Fibroblast of the conjunctiva (primary cell): Measurements from ENCODE around the gene PKD2L2.
"Not testable (repeated sequence)": the region's sequence is repeated elsewhere in the genome, so short reads cannot be mapped to it uniquely, and the experiment has no call there.

Experiments
- DNase-seq: peaks from one replicate; pipeline ENCODE4 v3.0.0-alpha.2; 2010; ENCODE audit warnings: low read depth

PKD2L2 gene

GRCh38 chr5:137888863-137889759 lies at the start of gene PKD2L2:
PKD2L2 (plus strand) TSS chr5:137889457; CDS start chr5:137889492, 35 bp downstream.
- peak; percentile 75 for DNase-seq

- no peak for DNase-seq
These were observed 47.0 kb upstream of the PKD2L2 start for GRCh38 chr5:137842296-137842695.

DNA sequence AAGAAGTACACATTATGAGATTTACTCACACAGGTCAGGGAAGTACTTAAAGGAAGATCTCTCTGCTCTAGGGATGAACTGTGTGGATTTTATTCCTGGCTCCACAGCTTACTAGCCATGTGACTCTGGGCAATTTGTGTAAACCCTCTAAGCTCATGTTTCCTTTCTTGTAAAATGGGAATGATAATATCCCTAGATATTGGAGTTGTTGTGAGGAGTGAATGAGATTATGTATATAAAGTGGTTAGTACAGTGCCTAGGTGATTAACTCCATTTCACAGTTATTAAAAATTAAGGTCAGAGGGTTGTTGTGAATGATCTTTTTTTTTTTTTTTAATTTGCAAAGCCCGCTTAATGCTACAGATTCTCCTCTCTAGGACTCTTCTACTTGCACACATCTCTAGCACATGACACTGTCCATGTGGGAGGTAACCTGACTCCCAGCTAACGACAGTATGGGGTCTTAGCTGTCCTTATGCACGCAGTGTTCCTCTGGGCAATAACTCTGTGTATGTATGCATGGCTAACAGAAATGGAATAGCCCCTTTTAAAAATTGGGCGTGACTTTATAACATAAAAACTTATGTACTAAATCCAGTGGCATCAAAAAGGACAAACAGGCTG lies 45.5 kb upstream of the PKD2L2 start:
- DNase-seq, result no peak

GRCh38 chr5:137845472-137845871 lies 43.8 kb upstream of the PKD2L2 start:
- DNase-seq, result no peak

- no peak for DNase-seq
These were observed 41.6 kb upstream of the PKD2L2 start for GRCh38 chr5:137847687-137848086.

GRCh38 chr5:137853165-137853564 lies 36.1 kb upstream of the PKD2L2 start:
- not testable (repeated sequence) for DNase-seq

GRCh38 chr5:137856201-137856600 lies 33.1 kb upstream of the PKD2L2 start:
- DNase-seq, result no peak

GRCh38 chr5:137856916-137857862 lies 32.1 kb upstream of the PKD2L2 start:
- no peak for DNase-seq

DNA sequence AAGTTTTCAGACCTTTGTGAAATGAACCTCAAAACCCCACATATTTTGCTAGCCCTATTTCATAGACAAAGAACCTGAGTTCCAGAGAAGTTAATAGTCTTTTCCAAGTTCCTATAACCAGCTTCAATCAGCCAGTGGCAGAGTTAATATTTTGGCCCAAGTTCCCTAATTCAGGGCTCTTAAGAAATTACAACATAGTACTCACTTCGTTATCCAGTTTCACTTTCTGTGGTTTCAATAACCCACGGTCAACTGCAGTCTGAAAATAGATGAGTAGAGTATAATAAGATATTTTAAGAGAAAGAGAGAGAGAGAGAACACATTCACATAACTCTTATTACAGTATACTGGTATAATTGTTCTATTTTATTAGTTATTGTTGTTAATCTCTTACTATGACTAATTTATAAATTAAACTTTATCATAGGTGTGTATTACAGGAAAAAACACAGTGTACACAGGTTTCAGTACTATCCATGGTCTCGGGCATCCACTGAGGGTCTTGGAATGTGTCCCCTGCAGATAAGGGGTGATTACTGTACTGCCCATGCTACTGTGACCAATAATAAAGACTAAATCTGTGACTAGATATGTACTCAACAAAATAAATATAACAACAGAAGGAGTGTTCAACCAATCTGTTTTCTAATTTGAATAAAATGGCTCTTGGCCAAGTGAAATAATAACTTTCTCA lies 30.9 kb upstream of the PKD2L2 start:
- DNase-seq, result no peak

DNA sequence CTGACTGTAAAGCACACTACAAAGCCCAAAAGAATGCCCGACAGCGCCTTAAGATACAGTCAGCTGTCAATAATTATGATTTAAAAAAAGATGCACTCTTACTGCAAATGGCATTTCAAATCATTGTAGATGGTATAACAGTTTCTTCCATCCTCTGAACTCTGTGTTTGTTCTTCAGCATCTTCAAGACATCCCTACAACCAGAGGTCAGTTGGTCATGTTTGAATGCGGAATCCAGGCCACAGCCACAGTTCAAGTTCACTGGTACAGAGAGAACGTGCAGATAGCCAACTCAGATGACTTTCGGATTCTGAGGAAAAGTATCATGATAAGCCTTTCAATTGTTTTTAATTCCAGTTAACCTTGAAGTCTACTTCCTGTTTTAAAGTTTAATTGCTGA lies 30.3 kb upstream of the PKD2L2 start:
- DNase-seq, result no peak

DNA sequence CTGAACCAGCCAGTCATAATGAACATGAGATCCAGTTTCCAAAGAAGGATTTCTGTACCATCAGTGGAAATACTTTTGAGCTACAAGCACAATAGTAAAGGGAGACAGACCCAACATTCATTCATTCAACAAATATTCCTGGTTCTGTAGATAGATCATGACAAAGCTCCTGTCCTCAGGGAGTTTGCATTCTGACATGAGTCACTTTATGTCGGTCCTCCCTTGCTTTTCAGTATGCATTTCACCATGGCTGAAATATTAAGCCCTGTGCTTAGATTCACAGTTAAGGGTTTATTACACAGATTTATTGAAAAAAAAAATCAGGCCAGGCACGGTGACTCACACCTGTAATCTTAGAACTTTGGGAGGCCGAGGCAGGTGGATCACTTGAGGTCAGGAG lies 27.0 kb upstream of the PKD2L2 start:
- no peak for DNase-seq

GRCh38 chr5:137863653-137864052 lies 25.6 kb upstream of the PKD2L2 start:
- not testable (repeated sequence) for DNase-seq

DNA sequence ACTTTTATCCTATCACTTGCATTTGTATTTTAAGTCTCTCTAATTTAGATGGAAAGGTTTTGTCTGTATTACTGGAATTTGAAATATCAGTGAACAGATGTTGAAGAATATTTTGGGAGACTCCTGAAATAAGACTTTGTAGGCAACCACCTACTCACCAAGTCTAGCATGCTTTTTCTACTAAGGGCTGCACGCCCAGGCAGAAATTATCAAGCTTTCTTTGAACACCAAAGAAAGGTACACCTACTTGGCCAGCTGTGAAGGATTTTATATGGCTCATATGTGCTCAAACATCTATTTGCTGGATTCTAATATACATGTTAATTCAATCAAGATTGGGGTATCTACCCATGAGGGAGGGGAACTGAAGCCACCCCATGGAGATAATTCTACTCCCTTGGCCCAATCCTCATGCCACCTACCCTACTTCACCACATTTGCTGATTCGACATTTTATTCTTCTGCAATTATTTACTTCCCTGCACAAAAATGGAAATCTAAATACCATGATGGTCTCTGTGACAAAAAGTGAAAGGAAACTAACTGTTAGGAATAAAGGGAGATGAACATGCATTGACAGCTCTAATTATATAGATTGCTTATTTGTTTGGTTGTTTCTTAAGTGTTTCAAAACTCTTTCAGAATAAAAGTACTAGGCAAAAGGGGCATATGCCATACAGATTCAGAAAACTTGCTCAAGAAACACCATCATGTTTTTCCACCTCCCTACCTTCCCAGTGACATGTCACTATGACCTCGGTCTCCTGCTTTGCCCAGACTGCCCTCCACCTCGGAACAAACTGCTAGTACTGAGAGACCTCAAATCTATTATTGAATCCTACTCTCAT lies 22.5 kb upstream of the PKD2L2 start:
- DNase-seq, result no peak

- no peak for DNase-seq
These were observed 21.6 kb upstream of the PKD2L2 start, which contains the start of gene MYOT for GRCh38 chr5:137867664-137868063. MYOT (plus strand) TSS chr5:137867860; CDS start chr5:137870652, 2,792 bp downstream.

DNA sequence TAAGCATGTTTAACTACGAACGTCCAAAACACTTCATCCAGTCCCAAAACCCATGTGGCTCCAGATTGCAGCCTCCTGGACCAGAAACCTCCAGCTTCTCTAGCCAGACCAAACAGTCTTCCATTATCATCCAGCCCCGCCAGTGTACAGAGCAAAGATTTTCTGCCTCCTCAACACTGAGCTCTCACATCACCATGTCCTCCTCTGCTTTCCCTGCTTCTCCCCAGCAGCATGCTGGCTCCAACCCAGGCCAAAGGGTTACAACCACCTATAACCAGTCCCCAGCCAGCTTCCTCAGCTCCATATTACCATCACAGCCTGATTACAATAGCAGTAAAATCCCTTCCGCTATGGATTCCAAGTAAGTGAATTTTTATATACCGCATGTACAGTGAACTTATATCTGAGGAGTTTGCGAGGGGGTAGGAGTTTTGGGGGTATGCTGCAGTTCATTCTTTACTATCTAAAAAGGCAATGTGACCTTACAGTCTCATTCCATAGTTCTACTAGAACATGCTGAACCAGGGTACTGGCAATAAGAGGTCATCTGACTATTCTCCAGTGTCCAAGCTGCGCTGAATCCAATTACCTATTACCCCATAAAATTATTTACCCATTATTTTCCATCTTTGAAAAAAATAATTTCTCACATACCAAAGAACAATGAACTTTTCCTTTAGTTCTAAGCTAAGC lies 18.5 kb upstream of the PKD2L2 start:
- DNase-seq, result no peak

DNA sequence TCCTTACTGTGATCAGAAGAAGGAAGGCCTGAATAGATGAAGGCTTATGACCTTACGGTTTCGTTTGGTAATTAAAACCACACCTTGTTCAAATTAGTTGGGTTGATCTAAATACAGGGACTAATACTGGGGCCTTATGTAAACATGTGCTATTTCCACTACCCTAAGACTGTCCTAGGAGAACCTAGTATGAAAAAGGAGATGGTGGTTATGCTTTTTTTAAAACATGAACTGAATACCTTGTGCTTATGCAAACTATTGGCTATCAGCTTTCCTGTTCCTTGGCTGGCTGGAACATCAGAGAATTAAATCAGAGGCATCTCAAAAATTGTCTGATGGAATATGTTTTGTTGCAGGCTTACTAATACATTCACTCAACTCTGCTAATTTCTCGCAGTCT lies 17.7 kb upstream of the PKD2L2 start:
- no peak for DNase-seq

DNA sequence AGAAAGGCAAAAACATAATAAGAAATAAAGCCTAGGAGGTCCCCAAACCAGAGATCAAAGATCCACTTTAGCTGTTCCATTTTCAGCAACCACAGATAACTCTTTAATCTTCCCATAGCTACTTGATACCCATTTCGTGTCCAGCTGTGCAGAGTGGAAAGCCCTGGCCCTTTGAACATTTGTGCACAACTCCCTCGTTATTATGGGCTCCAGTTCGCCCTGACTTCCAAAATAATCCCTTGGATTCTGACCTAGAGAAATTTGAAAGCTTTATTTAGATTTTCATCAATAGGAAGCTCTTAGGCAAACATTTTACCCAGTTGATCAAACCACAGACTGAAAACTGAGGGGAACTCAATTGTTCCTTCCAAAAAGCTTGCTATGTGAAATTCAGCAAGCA lies 16.8 kb upstream of the PKD2L2 start:
- no peak for DNase-seq

DNA sequence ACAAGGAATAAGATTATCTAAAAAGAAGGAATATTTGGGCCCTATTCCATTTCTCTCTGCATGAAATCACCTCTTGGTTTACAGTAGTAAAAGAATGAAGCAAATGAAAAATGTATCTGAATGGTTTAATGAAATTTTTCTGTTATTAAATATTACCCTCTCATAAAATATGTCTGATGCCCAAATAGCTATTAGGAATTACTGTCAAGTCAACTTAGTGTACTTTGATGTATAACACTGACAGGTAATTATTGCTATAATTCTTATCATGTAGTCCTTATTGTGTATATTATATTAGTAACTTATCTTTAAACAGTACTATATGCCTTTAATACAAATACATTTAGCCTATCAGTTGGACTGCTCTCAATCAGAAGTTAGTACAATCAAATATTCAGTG lies 13.2 kb upstream of the PKD2L2 start:
- DNase-seq, result no peak

- no peak for DNase-seq
These were observed 8.9 kb upstream of the PKD2L2 start for GRCh38 chr5:137880313-137880712.

GRCh38 chr5:137887831-137888230 lies 1.4 kb upstream of the PKD2L2 start:
- DNase-seq, result no peak
